WTC11 (cell line): ENCODE measurements around the gene MRPS23. TPM values are rescaled to one million over a fixed set of nuclear protein-coding genes. Genes with fewer than 3 reads are reported as not detected.

Experiments
- ATAC-seq: fragments of 200-7000 bp; cut with Tn5 transposase; 2 replicates; pipeline ENCODE4 v1.10.0; 2021; ENCODE audit warnings: mild to moderate bottlenecking, moderate library complexity
- CTCF ChIA-PET: fragments of 300-600 bp; sonication (Branson Sonifier 250); formaldehyde crosslinking; loops from one replicate; lab custom pipeline; 2021; ENCODE audit warnings: antibody characterized with exemption; lab: Charles Lee
- POLR2A ChIA-PET: fragments of 350-600 bp; sonication (Branson Sonifier 250); formaldehyde crosslinking; loops from one replicate; lab custom pipeline; 2021; ENCODE audit warnings: antibody characterized with exemption; lab: Charles Lee
- DNase-seq: peaks from one replicate; pipeline ENCODE4 v3.0.0; 2021; ENCODE audit warnings: low spot score
- H3K27ac Mint-ChIP-seq: 2 replicates; pipeline ENCODE4 v1.8.0; 2021; ENCODE audit warnings: mixed read lengths
- H3K27me3 Mint-ChIP-seq: 2 replicates; pipeline ENCODE4 v1.8.0; 2021; ENCODE audit warnings: low read depth, mild to moderate bottlenecking, moderate library complexity, mixed read lengths
- H3K36me3 Mint-ChIP-seq: 2 replicates; pipeline ENCODE4 v1.8.0; 2021; ENCODE audit warnings: mixed read lengths
- H3K4me1 Mint-ChIP-seq: 2 replicates; pipeline ENCODE4 v1.8.0; 2022; ENCODE audit warnings: mixed read lengths
- H3K4me3 Mint-ChIP-seq: 2 replicates; pipeline ENCODE4 v1.8.0; 2021; ENCODE audit warnings: mild to moderate bottlenecking, moderate library complexity, mixed read lengths
- H3K9me3 Mint-ChIP-seq: 2 replicates; pipeline ENCODE4 v1.8.0; 2021; ENCODE audit warnings: mixed read lengths
- E2F1 ChIP-seq: sonication (generic); formaldehyde crosslinking; IDR thresholded peaks from 2 replicates; pipeline ENCODE4 v1.8.0; 2022; ENCODE audit warnings: mild to moderate bottlenecking, missing genetic modification reagents
- ERG ChIP-seq: fragments of 250-450 bp; sonication (Bioruptor Pico); IDR thresholded peaks from 2 replicates; pipeline ENCODE4 v1.8.0; 2021; ENCODE audit warnings: mild to moderate bottlenecking
- FOXP1 ChIP-seq: sonication (generic); formaldehyde crosslinking; IDR thresholded peaks from 2 replicates; pipeline ENCODE4 v1.8.0; 2022; ENCODE audit warnings: missing genetic modification reagents, mild to moderate bottlenecking, moderate library complexity, borderline replicate concordance
- GABPB1 ChIP-seq: sonication (generic); formaldehyde crosslinking; IDR thresholded peaks from 2 replicates; pipeline ENCODE4 v1.8.1; 2023; ENCODE audit warnings: mild to moderate bottlenecking, missing genetic modification reagents
- IRF1 ChIP-seq: sonication (generic); formaldehyde crosslinking; IDR thresholded peaks from 2 replicates; pipeline ENCODE4 v1.8.0; 2023; ENCODE audit warnings: missing genetic modification reagents
- MYBL2 ChIP-seq: sonication (generic); formaldehyde crosslinking; IDR thresholded peaks from 2 replicates; pipeline ENCODE4 v1.8.1; 2023; ENCODE audit warnings: mild to moderate bottlenecking, moderate library complexity, missing genetic modification reagents
- TCF7 ChIP-seq: sonication (generic); formaldehyde crosslinking; IDR thresholded peaks from 2 replicates; pipeline ENCODE4 v1.8.0; 2022; ENCODE audit warnings: mild to moderate bottlenecking, low read depth, missing genetic modification reagents, moderate library complexity
- TP53 ChIP-seq: sonication (generic); formaldehyde crosslinking; IDR thresholded peaks from 2 replicates; pipeline ENCODE4 v1.8.1; 2023; ENCODE audit warnings: mild to moderate bottlenecking, missing genetic modification reagents
- USF1 ChIP-seq: sonication (generic); formaldehyde crosslinking; IDR thresholded peaks from 2 replicates; pipeline ENCODE4 v1.8.0; 2022; ENCODE audit warnings: mild to moderate bottlenecking, missing genetic modification reagents
- ZBTB21 ChIP-seq: sonication (generic); formaldehyde crosslinking; IDR thresholded peaks from 2 replicates; pipeline ENCODE4 v1.8.1; 2023; ENCODE audit warnings: mild to moderate bottlenecking, missing genetic modification reagents, borderline replicate concordance
- ZNF281 ChIP-seq: sonication (generic); formaldehyde crosslinking; IDR thresholded peaks from 2 replicates; pipeline ENCODE4 v1.8.0; 2023; ENCODE audit warnings: mild to moderate bottlenecking, missing genetic modification reagents
- ZSCAN18 ChIP-seq: fragments of 250-450 bp; sonication (Bioruptor Pico); IDR thresholded peaks from 2 replicates; pipeline ENCODE4 v2.1.2; 2022; ENCODE audit warnings: mild to moderate bottlenecking, moderate library complexity
- total RNA-seq: library from RNA; stranded (reverse); gene quantifications from 3 replicates; pipeline ENCODE4 v1.2.3, GENCODE V29; 2021

Gene MRPS23
- total RNA-seq, 1 experiment from 2014 or later = 65.3 TPM

- TF ChIP-seq USF1 (no peak), TP53 (CRISPR knock-in tag) (no peak), FOXP1 (CRISPR knock-in tag) (no peak), ERG (CRISPR knock-in tag) (no peak), E2F1 (no peak), IRF1 (CRISPR knock-in tag) (no peak), ZSCAN18 (CRISPR knock-in tag) (no peak), ZBTB21 (CRISPR knock-in tag) (no peak), TCF7 (CRISPR knock-in tag) (no peak), MYBL2 (CRISPR knock-in tag) (no peak)
- TF ChIP-seq, all 79 proteins: peak for 0
Measured at GRCh38 chr17:57880086-57880456, 30.2 kb upstream of the MRPS23 start (continued).

GRCh38 chr17:57879437-57880085 is 29.7 kb upstream of the MRPS23 start:
- Mint-ChIP-seq H3K36me3 (peaks cover 9% of the 10 kb centered on the region; the same call in 1 of the 2 replicates), H3K27me3 (peaks cover 10% of the 10 kb centered on the region; the same call in 1 of the 2 replicates), H3K9me3 (peaks cover 7% of the 10 kb centered on the region; the same call in 1 of the 2 replicates), H3K4me3 (no peak overlapping the region), H3K4me1 (peaks cover 73% of the 10 kb centered on the region), H3K27ac (peak overlapping the region; percentile 89)
- DNase-seq (peak; percentile 39), ATAC-seq (peak; percentile 11)
- ChIA-PET CTCF (interaction anchor here (1.1 to 6.4 kb wide), 4 partner anchors 11 to 120 kb away, joined by 3 to 50 read pairs (median 8); no protein-coding TSS in a partner anchor), POLR2A (interaction anchor here (0.5 kb wide), 1 partner anchor 94 kb away, joined by 3 read pairs; no protein-coding TSS in a partner anchor)
- TF ChIP-seq ZNF281 (CRISPR knock-in tag) (no peak), IRF1 (CRISPR knock-in tag) (no peak), GABPB1 (CRISPR knock-in tag) (0 out of 2 replicates have a peak, but pooled peaks have one; percentile 9)
